Amygdala (tissue), 56 donors: ENCODE measurements around the gene SYT12.

ENCODE experiments used
- DNase-seq, 56 donors: peaks; one replicate each; lab custom pipeline; 2025; lab: John Stamatoyannopoulos, UW

The SYT12 gene

GRCh38 chr11:67085617-67086016, 62.7 kb downstream of the SYT12 start:
- no peak for DNase-seq

GRCh38 chr11:67090717-67091116, 67.8 kb downstream of the SYT12 start:
- no peak for DNase-seq

GRCh38 chr11:67095214-67095507, 72.2 kb downstream of the SYT12 start:
- no peak for DNase-seq

- DNase-seq = no peak
These were observed 76.0 kb downstream of the SYT12 start for GRCh38 chr11:67098799-67099429.

- DNase-seq = no peak
These were observed 76.9 kb downstream of the SYT12 start for GRCh38 chr11:67099831-67100324.
